ENCODE results near the gene PTGER2.
A peak's percentile ranks its signal among the peaks of the same experiment; 100 is the strongest.

The PTGER2 gene

DNA sequence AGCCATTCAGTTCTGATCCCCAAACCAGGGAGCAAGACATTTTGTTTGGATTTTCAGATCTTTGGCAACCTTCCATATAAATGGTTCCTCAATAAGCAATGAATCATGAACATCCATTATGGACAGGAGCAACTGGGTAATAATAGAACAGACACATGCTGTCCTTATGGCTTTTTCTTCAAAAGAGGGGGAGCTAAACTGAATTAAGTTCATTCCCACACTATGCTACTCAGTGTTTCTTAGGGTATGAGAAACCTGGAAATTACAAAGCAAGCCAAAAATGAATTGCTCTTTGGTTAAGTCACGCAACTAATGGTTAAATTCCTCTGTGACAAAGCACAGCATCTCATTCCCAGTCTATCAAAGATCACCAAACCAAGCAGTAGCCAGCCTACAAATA, 51.0 kb downstream of the PTGER2 start:
- H3K27me3 ChIP-seq, result no peaks in the 10 kb centered on the region
- TF ChIP-seq, protein P1, sequence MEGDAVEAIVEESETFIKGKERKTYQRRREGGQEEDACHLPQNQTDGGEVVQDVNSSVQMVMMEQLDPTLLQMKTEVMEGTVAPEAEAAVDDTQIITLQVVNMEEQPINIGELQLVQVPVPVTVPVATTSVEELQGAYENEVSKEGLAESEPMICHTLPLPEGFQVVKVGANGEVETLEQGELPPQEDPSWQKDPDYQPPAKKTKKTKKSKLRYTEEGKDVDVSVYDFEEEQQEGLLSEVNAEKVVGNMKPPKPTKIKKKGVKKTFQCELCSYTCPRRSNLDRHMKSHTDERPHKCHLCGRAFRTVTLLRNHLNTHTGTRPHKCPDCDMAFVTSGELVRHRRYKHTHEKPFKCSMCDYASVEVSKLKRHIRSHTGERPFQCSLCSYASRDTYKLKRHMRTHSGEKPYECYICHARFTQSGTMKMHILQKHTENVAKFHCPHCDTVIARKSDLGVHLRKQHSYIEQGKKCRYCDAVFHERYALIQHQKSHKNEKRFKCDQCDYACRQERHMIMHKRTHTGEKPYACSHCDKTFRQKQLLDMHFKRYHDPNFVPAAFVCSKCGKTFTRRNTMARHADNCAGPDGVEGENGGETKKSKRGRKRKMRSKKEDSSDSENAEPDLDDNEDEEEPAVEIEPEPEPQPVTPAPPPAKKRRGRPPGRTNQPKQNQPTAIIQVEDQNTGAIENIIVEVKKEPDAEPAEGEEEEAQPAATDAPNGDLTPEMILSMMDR (IDR thresholded peaks at IDR 0.05; ENCODE audit: low read depth, low read length), result no peak
- DNase-seq, result no peak
- no peaks in the 10 kb centered on the region for H3K36me3 ChIP-seq
- no peaks in the 10 kb centered on the region for H3K9me3 ChIP-seq
- H3K4me3 ChIP-seq (ENCODE audit: low read depth, low read length), result no peak overlapping the region
- peaks cover 42% of the 10 kb centered on the region for H3K4me1 ChIP-seq

DNA sequence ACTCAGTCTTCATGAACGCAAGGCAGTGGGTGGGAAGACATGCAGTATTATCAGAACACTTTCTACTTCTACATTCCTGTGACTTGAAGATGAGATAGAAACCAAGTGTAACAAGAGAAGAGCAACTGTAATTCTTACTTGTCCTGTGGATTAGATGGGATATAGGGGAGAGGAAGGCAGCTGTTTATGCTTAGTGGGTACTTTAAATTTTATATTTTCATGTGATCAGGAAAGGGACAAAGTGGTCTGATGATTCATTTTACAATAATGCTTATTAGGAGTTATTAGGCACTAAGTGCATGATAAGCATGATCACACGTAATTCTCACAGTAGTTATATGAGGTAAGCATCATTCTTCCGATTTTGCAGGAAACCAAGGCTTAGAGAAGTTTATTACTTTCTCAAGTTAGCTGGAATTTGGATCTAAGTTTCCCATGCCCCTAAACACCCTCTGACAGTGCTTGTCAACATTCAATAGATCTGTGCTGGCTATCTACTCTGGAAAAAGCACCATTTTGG, 52.7 kb downstream of the PTGER2 start:
- no peak for DNase-seq
- Histone ChIP-seq H3K27me3 (no peaks in the 10 kb centered on the region), H3K36me3 (no peaks in the 10 kb centered on the region), H3K9me3 (no peaks in the 10 kb centered on the region), H3K4me3 (ENCODE audit: low read depth, low read length) (no peak overlapping the region), H3K4me1 (peaks cover 32% of the 10 kb centered on the region)
- TF ChIP-seq, protein P1 (IDR thresholded peaks at IDR 0.05; ENCODE audit: low read depth, low read length), result no peak

DNA sequence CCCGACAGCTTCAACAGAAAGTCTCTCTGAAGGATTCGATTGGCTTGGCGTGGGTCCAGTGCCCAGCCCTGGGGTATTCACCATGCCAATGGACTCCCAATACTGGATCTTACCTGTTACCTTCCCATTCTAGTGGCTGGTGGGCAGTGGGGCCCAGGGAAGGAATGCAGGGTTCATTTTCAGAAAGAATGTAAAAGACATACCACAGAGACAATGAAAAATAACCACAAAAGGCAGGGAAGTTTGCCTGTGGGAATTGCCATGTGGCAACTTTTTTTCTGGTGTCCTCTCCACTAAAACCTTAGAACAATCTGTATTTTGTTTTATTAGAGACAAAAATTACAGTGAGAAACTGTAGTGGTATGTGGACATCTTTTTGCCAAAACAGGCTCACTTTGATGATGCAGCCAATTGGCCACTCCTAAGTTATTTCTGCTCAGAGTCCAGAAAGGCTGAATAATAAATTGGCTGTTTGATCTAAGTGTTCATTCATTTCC, 55.2 kb downstream of the PTGER2 start:
- H3K36me3 ChIP-seq, result no peaks in the 10 kb centered on the region
- H3K27me3 ChIP-seq, result no peaks in the 10 kb centered on the region
- DNase-seq, result no peak
- H3K4me1 ChIP-seq, result peaks cover 11% of the 10 kb centered on the region
- TF ChIP-seq, protein P1 (IDR thresholded peaks at IDR 0.05; ENCODE audit: low read depth, low read length), result no peak
- no peaks in the 10 kb centered on the region for H3K9me3 ChIP-seq
- no peak overlapping the region for H3K4me3 ChIP-seq (ENCODE audit: low read depth, low read length)

DNA sequence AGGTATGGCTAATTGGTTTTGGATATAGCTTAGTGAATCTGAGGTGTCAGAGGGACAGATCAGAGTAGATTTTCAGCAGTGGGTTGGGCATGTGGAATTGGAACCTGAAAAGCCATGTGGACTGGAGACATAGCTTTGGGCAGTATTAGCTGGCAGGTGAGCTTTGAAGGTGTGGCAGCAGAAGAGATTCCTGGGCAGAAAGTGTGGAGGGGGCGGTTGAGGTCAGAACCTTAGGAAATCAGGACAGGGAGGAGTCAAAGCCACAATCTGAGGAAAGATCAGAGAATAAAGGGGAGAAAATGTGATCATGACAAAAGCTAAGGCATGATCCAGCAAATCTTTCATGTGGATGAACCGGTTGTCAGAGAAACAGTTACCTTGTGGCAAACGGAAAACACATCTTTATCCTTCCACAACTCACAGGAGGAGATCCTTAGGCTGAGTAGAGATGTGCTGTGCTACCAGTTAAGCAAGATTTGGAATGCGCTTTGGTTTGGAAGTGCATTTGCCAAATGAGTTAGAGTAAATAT, 56.4 kb downstream of the PTGER2 start:
- TF ChIP-seq, protein P1 (IDR thresholded peaks at IDR 0.05; ENCODE audit: low read depth, low read length), result no peak
- Histone ChIP-seq H3K4me1 (peaks cover under 1% of the 10 kb centered on the region), H3K9me3 (no peaks in the 10 kb centered on the region), H3K4me3 (ENCODE audit: low read depth, low read length) (no peak overlapping the region), H3K27me3 (no peaks in the 10 kb centered on the region), H3K36me3 (no peaks in the 10 kb centered on the region)
- no peak for DNase-seq

DNA sequence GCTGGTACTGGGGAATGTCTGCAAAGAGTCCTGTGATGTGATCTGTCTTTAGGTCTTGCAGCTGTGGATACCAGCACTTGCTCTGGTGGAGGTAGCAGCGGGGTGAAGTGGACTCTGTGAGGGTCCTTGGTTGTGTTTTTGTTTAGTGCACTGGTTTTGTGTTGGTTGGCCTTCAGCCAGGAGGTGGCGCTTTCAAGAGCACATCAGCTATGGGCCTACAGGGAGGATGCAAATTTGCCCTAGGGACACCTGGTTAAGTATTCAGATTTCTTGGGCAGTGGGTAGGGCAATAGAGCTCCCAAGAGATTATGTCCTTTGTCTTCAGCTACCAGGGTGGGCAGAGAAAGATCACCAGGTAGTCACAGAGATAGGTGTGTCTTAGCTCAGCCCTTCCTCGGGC, 63.8 kb downstream of the PTGER2 start:
- no peaks in the 10 kb centered on the region for H3K27me3 ChIP-seq
- no peaks in the 10 kb centered on the region; the same call in 1 of the 2 replicates for H3K4me1 ChIP-seq
- no peak overlapping the region for H3K4me3 ChIP-seq (ENCODE audit: low read depth, low read length)
- TF ChIP-seq, protein P1 (IDR thresholded peaks at IDR 0.05; ENCODE audit: low read depth, low read length), result peak; percentile 24; the same call in 1 of the 2 replicates
- H3K36me3 ChIP-seq, result no peaks in the 10 kb centered on the region
- peak; percentile 18 for DNase-seq
- no peaks in the 10 kb centered on the region for H3K9me3 ChIP-seq
